Mesothelial cell of epicardium (in vitro differentiated cells): ENCODE measurements around the gene STK36. TPM values are rescaled to one million over a fixed set of nuclear protein-coding genes. Genes with fewer than 3 reads are reported as not detected.

Source experiments
- DNase-seq, 2 experiments: peaks; one replicate each; pipeline ENCODE4 v3.0.0; 2021; ENCODE audit warnings: low spot score in 2 of 2; ENCODE audit not compliant: unreplicated experiment in 2 of 2
- H3K27ac Mint-ChIP-seq: 2 replicates; pipeline ENCODE4 v1.8.0; 2021; ENCODE audit warnings: mixed read lengths
- H3K27me3 Mint-ChIP-seq: 2 replicates; pipeline ENCODE4 v1.8.0; 2021; ENCODE audit warnings: low read depth, mixed read lengths
- H3K36me3 Mint-ChIP-seq: 2 replicates; pipeline ENCODE4 v1.8.0; 2021; ENCODE audit warnings: mixed read lengths
- H3K4me1 Mint-ChIP-seq: 2 replicates; pipeline ENCODE4 v1.8.0; 2021; ENCODE audit warnings: mixed read lengths
- H3K4me3 Mint-ChIP-seq: 2 replicates; pipeline ENCODE4 v1.8.0; 2021; ENCODE audit warnings: mild to moderate bottlenecking, moderate library complexity, mixed read lengths
- H3K9me3 Mint-ChIP-seq: 2 replicates; pipeline ENCODE4 v1.8.0; 2021; ENCODE audit warnings: mixed read lengths
- CTCF ChIP-seq: fragments of 200-600 bp; sonication (generic); IDR thresholded peaks from one replicate; pipeline ENCODE4 v1.5.0; 2021; ENCODE audit warnings: antibody characterized with exemption; ENCODE audit not compliant: unreplicated experiment
- total RNA-seq: library from RNA; stranded (reverse); gene quantifications from 3 replicates; pipeline ENCODE4 v1.2.1, GENCODE V29; 2021

The STK36 gene
- total RNA-seq, 1 donor from 2014 or later: 115 TPM

GRCh38 chr2:218726004-218726574 lies 54.2 kb downstream of the STK36 start:
- peaks cover 7% of the 10 kb centered on the region for H3K4me1 Mint-ChIP-seq
- H3K27me3 Mint-ChIP-seq: no peaks in the 10 kb centered on the region
- no peak overlapping the region for H3K27ac Mint-ChIP-seq
- DNase-seq: no peak
- TF ChIP-seq CTCF: no peak
- H3K4me3 Mint-ChIP-seq: no peak overlapping the region
- H3K36me3 Mint-ChIP-seq: peaks cover 27% of the 10 kb centered on the region
- peaks cover 16% of the 10 kb centered on the region for H3K9me3 Mint-ChIP-seq

DNA sequence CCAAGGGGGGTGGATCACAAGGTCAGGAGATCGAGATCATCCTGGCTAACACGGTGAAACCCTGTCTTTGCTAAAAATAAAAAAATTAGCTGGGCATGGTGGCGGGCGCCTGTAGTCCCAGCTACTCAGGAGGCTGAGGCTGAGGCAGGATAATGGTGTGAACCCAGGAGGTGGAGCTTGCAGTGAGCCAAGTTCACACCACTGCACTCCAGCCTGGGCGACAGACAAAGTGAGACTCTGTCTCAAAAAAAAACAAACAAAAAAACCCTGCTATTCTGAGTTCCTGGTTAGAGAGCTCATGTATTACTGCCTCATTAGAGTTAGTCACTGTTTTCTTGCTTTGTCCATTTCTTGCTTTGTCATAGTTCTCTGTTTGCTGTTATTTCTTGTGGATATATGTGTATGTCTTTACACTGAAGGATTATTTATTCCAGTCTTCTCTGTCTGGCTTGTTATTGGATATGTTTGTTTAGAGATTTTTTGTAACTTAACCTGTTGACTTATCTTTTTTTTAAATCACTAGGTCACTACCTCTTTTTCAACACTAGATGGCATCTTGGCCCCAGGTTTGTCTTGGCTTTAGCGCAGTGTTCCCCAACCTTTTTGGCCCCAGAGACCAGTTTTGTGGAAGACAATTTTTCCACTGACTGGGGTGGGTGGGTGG lies 55.7 kb downstream of the STK36 start:
- Mint-ChIP-seq H3K27me3 (no peaks in the 10 kb centered on the region), H3K27ac (no peak overlapping the region), H3K36me3 (peaks cover 27% of the 10 kb centered on the region), H3K4me1 (peaks cover 14% of the 10 kb centered on the region), H3K9me3 (peaks cover 16% of the 10 kb centered on the region), H3K4me3 (no peak overlapping the region)
- TF ChIP-seq CTCF: no peak
- no peak for DNase-seq

DNA sequence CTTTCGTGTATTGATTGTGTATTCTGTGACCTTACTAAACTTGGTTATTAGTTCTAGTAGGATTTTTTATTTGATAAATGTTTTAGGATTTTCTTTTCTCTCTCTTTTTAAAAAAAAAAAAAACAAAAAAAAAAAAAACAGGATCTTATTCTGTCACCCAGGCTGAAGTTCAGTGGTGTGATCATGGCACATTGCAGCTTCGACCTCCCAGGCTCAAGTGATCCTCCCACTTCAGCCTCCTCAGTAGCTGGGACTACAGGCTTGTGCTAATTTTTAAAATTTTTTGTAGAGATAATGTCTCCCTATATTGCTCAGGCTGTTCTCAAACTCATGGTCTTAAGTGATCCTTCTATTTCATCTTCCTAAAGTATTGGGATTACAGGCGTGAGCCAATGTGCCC lies 57.8 kb downstream of the STK36 start:
- Mint-ChIP-seq H3K27me3 (no peaks in the 10 kb centered on the region), H3K4me3 (no peak overlapping the region), H3K36me3 (peaks cover 27% of the 10 kb centered on the region), H3K27ac (no peak overlapping the region), H3K9me3 (peaks cover 16% of the 10 kb centered on the region), H3K4me1 (peaks cover 11% of the 10 kb centered on the region)
- TF ChIP-seq CTCF: no peak
- no peak for DNase-seq

- H3K4me1 Mint-ChIP-seq: peaks cover 11% of the 10 kb centered on the region
- H3K9me3 Mint-ChIP-seq: peaks cover 6% of the 10 kb centered on the region
- peaks cover 18% of the 10 kb centered on the region for H3K36me3 Mint-ChIP-seq
- DNase-seq: no peak
- H3K27me3 Mint-ChIP-seq: no peaks in the 10 kb centered on the region
- peak overlapping the region; percentile 92 for H3K27ac Mint-ChIP-seq
- H3K4me3 Mint-ChIP-seq: no peak overlapping the region
- no peak for TF ChIP-seq CTCF
Observed at GRCh38 chr2:218732052-218732760, 60.3 kb downstream of the STK36 start.

- DNase-seq: no peak
- TF ChIP-seq CTCF: no peak
- Mint-ChIP-seq H3K27me3 (no peaks in the 10 kb centered on the region), H3K4me3 (no peak overlapping the region), H3K9me3 (peaks cover 2% of the 10 kb centered on the region), H3K4me1 (peaks cover 11% of the 10 kb centered on the region), H3K27ac (no peak overlapping the region), H3K36me3 (peaks cover 14% of the 10 kb centered on the region)
Observed at GRCh38 chr2:218732761-218733158, 60.9 kb downstream of the STK36 start.
